ENCODE data around the gene CLEC4M.

- TF ChIP-seq EZH2 (IDR thresholded peaks at IDR 0.05) (no peak), CTCF (IDR thresholded peaks at IDR 0.05) (no peak)
Observed at GRCh38 chr19:7737215-7737614, 25.8 kb upstream of the CLEC4M start.

Data from neural progenitor cell (in vitro differentiated cells).